WTC11 (cell line): Measurements from ENCODE around the gene CEACAM16. TPM values are rescaled to one million over a fixed set of nuclear protein-coding genes. Genes with fewer than 3 reads are reported as not detected.

ENCODE experiments used
- ATAC-seq: fragments of 200-7000 bp; cut with Tn5 transposase; 2 replicates; pipeline ENCODE4 v1.10.0; 2021; ENCODE audit warnings: mild to moderate bottlenecking, moderate library complexity
- CTCF ChIA-PET: fragments of 300-600 bp; sonication (Branson Sonifier 250); formaldehyde crosslinking; loops from one replicate; lab custom pipeline; 2021; ENCODE audit warnings: antibody characterized with exemption; lab: Charles Lee
- POLR2A ChIA-PET: fragments of 350-600 bp; sonication (Branson Sonifier 250); formaldehyde crosslinking; loops from one replicate; lab custom pipeline; 2021; ENCODE audit warnings: antibody characterized with exemption; lab: Charles Lee
- DNase-seq: peaks from one replicate; pipeline ENCODE4 v3.0.0; 2021; ENCODE audit warnings: low spot score
- H3K27ac Mint-ChIP-seq: 2 replicates; pipeline ENCODE4 v1.8.0; 2021; ENCODE audit warnings: mixed read lengths
- H3K27me3 Mint-ChIP-seq: 2 replicates; pipeline ENCODE4 v1.8.0; 2021; ENCODE audit warnings: low read depth, mild to moderate bottlenecking, moderate library complexity, mixed read lengths
- H3K36me3 Mint-ChIP-seq: 2 replicates; pipeline ENCODE4 v1.8.0; 2021; ENCODE audit warnings: mixed read lengths
- H3K4me1 Mint-ChIP-seq: 2 replicates; pipeline ENCODE4 v1.8.0; 2022; ENCODE audit warnings: mixed read lengths
- H3K4me3 Mint-ChIP-seq: 2 replicates; pipeline ENCODE4 v1.8.0; 2021; ENCODE audit warnings: mild to moderate bottlenecking, moderate library complexity, mixed read lengths
- H3K9me3 Mint-ChIP-seq: 2 replicates; pipeline ENCODE4 v1.8.0; 2021; ENCODE audit warnings: mixed read lengths
- ATF1 ChIP-seq: sonication (generic); formaldehyde crosslinking; IDR thresholded peaks from 2 replicates; pipeline ENCODE4 v1.8.1; 2023; ENCODE audit warnings: mild to moderate bottlenecking, moderate library complexity, missing genetic modification reagents
- ELF4 ChIP-seq: sonication (generic); formaldehyde crosslinking; IDR thresholded peaks from 2 replicates; pipeline ENCODE4 v1.8.1; 2022; ENCODE audit warnings: low read depth, mild to moderate bottlenecking, moderate library complexity, missing genetic modification reagents
- EMX1 ChIP-seq: fragments of 250-450 bp; sonication (Bioruptor Pico); IDR thresholded peaks from 2 replicates; pipeline ENCODE4 v1.8.0; 2021; ENCODE audit warnings: mild to moderate bottlenecking
- FOXJ3 ChIP-seq: sonication (generic); formaldehyde crosslinking; IDR thresholded peaks from 2 replicates; pipeline ENCODE4 v1.9.0; 2021; ENCODE audit warnings: missing genetic modification reagents, mild to moderate bottlenecking, borderline replicate concordance
- GRHL2 ChIP-seq: fragments of 250-450 bp; sonication (Bioruptor Pico); IDR thresholded peaks from 2 replicates; pipeline ENCODE4 v1.8.0; 2022; ENCODE audit warnings: mild to moderate bottlenecking, moderate library complexity; ENCODE audit not compliant: insufficient replicate concordance, severe bottlenecking
- JUN ChIP-seq: sonication (generic); formaldehyde crosslinking; IDR thresholded peaks from 2 replicates; pipeline ENCODE4 v1.8.0; 2023; ENCODE audit warnings: mild to moderate bottlenecking, missing genetic modification reagents
- MXD4 ChIP-seq: fragments of 250-450 bp; sonication (Bioruptor Pico); IDR thresholded peaks from 2 replicates; pipeline ENCODE4 v1.8.0; 2021; ENCODE audit warnings: mild to moderate bottlenecking, moderate library complexity, borderline replicate concordance
- MYBL2 ChIP-seq: sonication (generic); formaldehyde crosslinking; IDR thresholded peaks from 2 replicates; pipeline ENCODE4 v1.8.1; 2023; ENCODE audit warnings: mild to moderate bottlenecking, moderate library complexity, missing genetic modification reagents
- NR2C2 ChIP-seq: sonication (generic); formaldehyde crosslinking; IDR thresholded peaks from 2 replicates; pipeline ENCODE4 v1.8.0; 2022; ENCODE audit warnings: mild to moderate bottlenecking, missing genetic modification reagents
- SMAD4 ChIP-seq: sonication (generic); formaldehyde crosslinking; IDR thresholded peaks from 2 replicates; pipeline ENCODE4 v1.8.0; 2022; ENCODE audit warnings: mild to moderate bottlenecking, missing genetic modification reagents
- TCF7 ChIP-seq: sonication (generic); formaldehyde crosslinking; IDR thresholded peaks from 2 replicates; pipeline ENCODE4 v1.8.0; 2022; ENCODE audit warnings: mild to moderate bottlenecking, low read depth, missing genetic modification reagents, moderate library complexity
- TEAD1 ChIP-seq: sonication (generic); formaldehyde crosslinking; IDR thresholded peaks from 2 replicates; pipeline ENCODE4 v1.8.0; 2022; ENCODE audit warnings: mild to moderate bottlenecking, missing genetic modification reagents
- total RNA-seq: library from RNA; stranded (reverse); gene quantifications from 3 replicates; pipeline ENCODE4 v1.2.3, GENCODE V29; 2021
- TF ChIP-seq, protein P1 (sequence below): sonication (generic); formaldehyde crosslinking; IDR thresholded peaks from 2 replicates; pipeline ENCODE4 v1.8.1; 2023; ENCODE audit warnings: mild to moderate bottlenecking, missing genetic modification reagents
- TF ChIP-seq, protein P2 (sequence below): sonication (generic); formaldehyde crosslinking; IDR thresholded peaks from 2 replicates; pipeline ENCODE4 v1.8.0; 2022; ENCODE audit warnings: mild to moderate bottlenecking, missing genetic modification reagents
- TF ChIP-seq, protein P3 (sequence below): sonication (generic); formaldehyde crosslinking; IDR thresholded peaks from 2 replicates; pipeline ENCODE4 v1.8.0; 2022; ENCODE audit warnings: mild to moderate bottlenecking, missing genetic modification reagents
- TF ChIP-seq, protein P4 (sequence below): sonication (generic); formaldehyde crosslinking; IDR thresholded peaks from 2 replicates; pipeline ENCODE4 v1.8.0; 2023; ENCODE audit warnings: mild to moderate bottlenecking, missing genetic modification reagents
- TF ChIP-seq, protein P5 (sequence below): fragments of 250-450 bp; sonication (Bioruptor Pico); conservative IDR thresholded peaks from 2 replicates; pipeline ENCODE4 v1.9.0; 2021; ENCODE audit warnings: mild to moderate bottlenecking
- TF ChIP-seq, protein P6 (sequence below): fragments of 250-450 bp; sonication (Bioruptor Pico); IDR thresholded peaks from 2 replicates; pipeline ENCODE4 v1.9.0; 2021; ENCODE audit warnings: mild to moderate bottlenecking
- TF ChIP-seq, protein P7 (sequence below): sonication (generic); formaldehyde crosslinking; conservative IDR thresholded peaks from 2 replicates; pipeline ENCODE4 v1.8.1; 2023; ENCODE audit warnings: mild to moderate bottlenecking, low read depth, missing genetic modification reagents, moderate library complexity

The CEACAM16 gene
- total RNA-seq, 1 experiment from 2014 or later = not detected

DNA sequence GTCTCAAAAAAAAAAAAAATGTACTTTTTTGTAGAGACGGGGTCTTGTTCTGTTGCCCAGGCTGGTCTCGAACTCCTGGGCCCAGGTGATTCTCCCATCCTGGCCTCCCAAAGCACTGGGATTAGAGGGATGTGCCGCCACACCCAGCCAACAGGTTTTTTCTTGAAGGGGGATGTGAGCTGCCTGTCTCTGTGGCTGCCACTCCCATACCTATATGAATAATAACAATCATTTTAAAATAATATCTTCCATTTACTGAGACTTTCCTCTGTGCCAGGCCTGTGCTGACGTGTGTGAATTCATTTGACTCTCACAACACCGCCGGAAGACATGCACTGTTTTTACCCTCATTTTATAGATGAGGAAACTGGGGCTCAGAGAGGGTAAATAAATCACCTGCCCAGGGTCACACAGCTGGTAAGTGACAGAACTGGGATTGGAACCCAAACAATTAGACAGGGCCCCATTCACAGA is 42.3 kb downstream of the CEACAM16 start (continued):
- TF ChIP-seq, protein P1, sequence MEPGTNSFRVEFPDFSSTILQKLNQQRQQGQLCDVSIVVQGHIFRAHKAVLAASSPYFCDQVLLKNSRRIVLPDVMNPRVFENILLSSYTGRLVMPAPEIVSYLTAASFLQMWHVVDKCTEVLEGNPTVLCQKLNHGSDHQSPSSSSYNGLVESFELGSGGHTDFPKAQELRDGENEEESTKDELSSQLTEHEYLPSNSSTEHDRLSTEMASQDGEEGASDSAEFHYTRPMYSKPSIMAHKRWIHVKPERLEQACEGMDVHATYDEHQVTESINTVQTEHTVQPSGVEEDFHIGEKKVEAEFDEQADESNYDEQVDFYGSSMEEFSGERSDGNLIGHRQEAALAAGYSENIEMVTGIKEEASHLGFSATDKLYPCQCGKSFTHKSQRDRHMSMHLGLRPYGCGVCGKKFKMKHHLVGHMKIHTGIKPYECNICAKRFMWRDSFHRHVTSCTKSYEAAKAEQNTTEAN (CRISPR knock-in tag) = no peak
- TF ChIP-seq FOXJ3 = no peak
- TF ChIP-seq GRHL2 (CRISPR knock-in tag) = no peak
- TF ChIP-seq, protein P2, sequence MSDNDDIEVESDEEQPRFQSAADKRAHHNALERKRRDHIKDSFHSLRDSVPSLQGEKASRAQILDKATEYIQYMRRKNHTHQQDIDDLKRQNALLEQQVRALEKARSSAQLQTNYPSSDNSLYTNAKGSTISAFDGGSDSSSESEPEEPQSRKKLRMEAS (CRISPR knock-in tag) = no peak
- no peak for TF ChIP-seq SMAD4 (CRISPR knock-in tag)
- TF ChIP-seq TEAD1 (CRISPR knock-in tag) = no peak
- TF ChIP-seq ELF4 (CRISPR knock-in tag) = no peak

DNA sequence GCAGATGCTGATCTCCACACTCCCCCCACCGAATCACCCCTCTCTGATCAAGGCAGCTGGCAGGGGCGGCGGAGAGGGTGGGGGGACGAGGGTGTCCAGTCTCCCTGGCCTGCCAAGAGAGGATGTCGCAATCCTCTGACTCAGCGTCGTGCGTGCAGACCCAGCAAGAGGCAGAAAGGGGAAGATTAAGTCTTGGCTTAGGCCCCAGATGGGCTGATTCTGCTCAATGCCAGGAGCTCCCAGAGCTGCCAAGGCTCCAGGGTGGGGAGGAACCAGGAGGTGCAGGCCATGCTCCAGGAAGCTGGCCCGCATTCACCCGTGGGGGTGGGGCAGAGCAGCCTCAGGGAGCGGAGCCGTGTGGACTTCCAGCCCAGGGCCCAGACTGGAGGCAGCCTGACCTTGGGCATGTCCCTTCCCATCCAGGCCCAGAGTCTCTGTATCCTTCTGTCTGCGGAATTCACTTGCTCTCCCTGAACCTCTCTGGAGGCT is 42.9 kb downstream of the CEACAM16 start:
- TF ChIP-seq, protein P3, sequence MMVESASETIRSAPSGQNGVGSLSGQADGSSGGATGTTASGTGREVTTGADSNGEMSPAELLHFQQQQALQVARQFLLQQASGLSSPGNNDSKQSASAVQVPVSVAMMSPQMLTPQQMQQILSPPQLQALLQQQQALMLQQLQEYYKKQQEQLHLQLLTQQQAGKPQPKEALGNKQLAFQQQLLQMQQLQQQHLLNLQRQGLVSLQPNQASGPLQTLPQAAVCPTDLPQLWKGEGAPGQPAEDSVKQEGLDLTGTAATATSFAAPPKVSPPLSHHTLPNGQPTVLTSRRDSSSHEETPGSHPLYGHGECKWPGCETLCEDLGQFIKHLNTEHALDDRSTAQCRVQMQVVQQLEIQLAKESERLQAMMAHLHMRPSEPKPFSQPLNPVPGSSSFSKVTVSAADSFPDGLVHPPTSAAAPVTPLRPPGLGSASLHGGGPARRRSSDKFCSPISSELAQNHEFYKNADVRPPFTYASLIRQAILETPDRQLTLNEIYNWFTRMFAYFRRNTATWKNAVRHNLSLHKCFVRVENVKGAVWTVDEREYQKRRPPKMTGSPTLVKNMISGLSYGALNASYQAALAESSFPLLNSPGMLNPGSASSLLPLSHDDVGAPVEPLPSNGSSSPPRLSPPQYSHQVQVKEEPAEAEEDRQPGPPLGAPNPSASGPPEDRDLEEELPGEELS (CRISPR knock-in tag) = no peak
- TF ChIP-seq GRHL2 (CRISPR knock-in tag) (no peak), TCF7 (no peak), EMX1 (CRISPR knock-in tag) (no peak), ATF1 (no peak), NR2C2 (CRISPR knock-in tag) (no peak), MXD4 (CRISPR knock-in tag) (no peak), MYBL2 (CRISPR knock-in tag) (no peak), JUN (CRISPR knock-in tag) (no peak)
- TF ChIP-seq, protein P4, sequence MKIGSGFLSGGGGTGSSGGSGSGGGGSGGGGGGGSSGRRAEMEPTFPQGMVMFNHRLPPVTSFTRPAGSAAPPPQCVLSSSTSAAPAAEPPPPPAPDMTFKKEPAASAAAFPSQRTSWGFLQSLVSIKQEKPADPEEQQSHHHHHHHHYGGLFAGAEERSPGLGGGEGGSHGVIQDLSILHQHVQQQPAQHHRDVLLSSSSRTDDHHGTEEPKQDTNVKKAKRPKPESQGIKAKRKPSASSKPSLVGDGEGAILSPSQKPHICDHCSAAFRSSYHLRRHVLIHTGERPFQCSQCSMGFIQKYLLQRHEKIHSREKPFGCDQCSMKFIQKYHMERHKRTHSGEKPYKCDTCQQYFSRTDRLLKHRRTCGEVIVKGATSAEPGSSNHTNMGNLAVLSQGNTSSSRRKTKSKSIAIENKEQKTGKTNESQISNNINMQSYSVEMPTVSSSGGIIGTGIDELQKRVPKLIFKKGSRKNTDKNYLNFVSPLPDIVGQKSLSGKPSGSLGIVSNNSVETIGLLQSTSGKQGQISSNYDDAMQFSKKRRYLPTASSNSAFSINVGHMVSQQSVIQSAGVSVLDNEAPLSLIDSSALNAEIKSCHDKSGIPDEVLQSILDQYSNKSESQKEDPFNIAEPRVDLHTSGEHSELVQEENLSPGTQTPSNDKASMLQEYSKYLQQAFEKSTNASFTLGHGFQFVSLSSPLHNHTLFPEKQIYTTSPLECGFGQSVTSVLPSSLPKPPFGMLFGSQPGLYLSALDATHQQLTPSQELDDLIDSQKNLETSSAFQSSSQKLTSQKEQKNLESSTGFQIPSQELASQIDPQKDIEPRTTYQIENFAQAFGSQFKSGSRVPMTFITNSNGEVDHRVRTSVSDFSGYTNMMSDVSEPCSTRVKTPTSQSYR (CRISPR knock-in tag) = no peak
- TF ChIP-seq, protein P5, sequence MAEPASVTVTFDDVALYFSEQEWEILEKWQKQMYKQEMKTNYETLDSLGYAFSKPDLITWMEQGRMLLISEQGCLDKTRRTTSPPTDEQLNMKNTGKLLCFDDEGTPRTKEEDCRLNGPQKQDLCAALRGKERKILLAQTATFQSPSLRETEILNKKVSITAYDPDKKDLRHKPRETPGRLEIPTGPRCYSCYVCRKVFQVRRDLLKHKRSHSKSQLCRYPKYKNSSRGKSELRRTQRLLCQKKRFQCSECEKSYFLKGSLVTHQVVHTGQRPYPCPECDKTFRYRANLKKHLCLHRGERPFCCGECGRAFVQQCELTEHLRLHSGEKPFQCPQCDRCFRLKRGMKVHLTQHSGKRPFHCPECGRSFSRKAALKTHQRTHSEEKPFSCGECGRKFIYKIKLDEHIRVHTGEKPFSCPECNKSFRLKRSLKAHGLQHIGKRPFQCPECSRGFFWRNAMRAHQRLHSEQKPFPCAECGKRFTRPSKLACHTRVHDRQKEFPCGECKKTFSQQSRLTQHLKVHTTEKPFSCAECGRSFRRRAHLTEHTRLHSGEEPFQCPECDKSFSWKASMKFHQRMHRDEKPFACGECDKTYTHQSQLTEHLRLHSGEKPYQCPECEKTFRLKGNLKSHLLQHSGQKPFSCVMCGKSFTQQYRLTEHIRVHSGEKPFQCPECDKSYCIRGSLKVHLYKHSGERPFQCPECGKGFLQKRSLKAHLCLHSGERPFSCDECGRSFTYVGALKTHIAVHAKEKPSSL (CRISPR knock-in tag) = no peak
- TF ChIP-seq, protein P6, sequence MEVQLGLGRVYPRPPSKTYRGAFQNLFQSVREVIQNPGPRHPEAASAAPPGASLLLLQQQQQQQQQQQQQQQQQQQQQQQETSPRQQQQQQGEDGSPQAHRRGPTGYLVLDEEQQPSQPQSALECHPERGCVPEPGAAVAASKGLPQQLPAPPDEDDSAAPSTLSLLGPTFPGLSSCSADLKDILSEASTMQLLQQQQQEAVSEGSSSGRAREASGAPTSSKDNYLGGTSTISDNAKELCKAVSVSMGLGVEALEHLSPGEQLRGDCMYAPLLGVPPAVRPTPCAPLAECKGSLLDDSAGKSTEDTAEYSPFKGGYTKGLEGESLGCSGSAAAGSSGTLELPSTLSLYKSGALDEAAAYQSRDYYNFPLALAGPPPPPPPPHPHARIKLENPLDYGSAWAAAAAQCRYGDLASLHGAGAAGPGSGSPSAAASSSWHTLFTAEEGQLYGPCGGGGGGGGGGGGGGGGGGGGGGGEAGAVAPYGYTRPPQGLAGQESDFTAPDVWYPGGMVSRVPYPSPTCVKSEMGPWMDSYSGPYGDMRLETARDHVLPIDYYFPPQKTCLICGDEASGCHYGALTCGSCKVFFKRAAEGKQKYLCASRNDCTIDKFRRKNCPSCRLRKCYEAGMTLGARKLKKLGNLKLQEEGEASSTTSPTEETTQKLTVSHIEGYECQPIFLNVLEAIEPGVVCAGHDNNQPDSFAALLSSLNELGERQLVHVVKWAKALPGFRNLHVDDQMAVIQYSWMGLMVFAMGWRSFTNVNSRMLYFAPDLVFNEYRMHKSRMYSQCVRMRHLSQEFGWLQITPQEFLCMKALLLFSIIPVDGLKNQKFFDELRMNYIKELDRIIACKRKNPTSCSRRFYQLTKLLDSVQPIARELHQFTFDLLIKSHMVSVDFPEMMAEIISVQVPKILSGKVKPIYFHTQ (CRISPR knock-in tag) = no peak
- TF ChIP-seq, protein P7, sequence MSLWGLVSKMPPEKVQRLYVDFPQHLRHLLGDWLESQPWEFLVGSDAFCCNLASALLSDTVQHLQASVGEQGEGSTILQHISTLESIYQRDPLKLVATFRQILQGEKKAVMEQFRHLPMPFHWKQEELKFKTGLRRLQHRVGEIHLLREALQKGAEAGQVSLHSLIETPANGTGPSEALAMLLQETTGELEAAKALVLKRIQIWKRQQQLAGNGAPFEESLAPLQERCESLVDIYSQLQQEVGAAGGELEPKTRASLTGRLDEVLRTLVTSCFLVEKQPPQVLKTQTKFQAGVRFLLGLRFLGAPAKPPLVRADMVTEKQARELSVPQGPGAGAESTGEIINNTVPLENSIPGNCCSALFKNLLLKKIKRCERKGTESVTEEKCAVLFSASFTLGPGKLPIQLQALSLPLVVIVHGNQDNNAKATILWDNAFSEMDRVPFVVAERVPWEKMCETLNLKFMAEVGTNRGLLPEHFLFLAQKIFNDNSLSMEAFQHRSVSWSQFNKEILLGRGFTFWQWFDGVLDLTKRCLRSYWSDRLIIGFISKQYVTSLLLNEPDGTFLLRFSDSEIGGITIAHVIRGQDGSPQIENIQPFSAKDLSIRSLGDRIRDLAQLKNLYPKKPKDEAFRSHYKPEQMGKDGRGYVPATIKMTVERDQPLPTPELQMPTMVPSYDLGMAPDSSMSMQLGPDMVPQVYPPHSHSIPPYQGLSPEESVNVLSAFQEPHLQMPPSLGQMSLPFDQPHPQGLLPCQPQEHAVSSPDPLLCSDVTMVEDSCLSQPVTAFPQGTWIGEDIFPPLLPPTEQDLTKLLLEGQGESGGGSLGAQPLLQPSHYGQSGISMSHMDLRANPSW = no peak
- Mint-ChIP-seq H3K27me3 (peaks cover 37% of the 10 kb centered on the region), H3K4me3 (no peak overlapping the region), H3K36me3 (no peaks in the 10 kb centered on the region), H3K4me1 (peaks cover 19% of the 10 kb centered on the region), H3K9me3 (no peaks in the 10 kb centered on the region), H3K27ac (no peak overlapping the region)
- ATAC-seq (peak; percentile 43), DNase-seq (no peak)
- CTCF ChIA-PET = interaction anchor here (0.7 to 4.5 kb wide), 6 partner anchors 11 to 43 kb away, joined by 3 to 23 read pairs (median 4); no protein-coding TSS in a partner anchor
- POLR2A ChIA-PET = interaction anchor here (0.8 kb wide), 1 partner anchor 12 kb away, joined by 3 read pairs; no protein-coding TSS in a partner anchor
